ENCODE data around the gene NRDE2. TPM values are rescaled to one million over a fixed set of nuclear protein-coding genes. Genes with fewer than 3 reads are reported as not detected.
A peak's percentile ranks its signal among the peaks of the same experiment; 100 is the strongest.

Gene NRDE2, protein sequence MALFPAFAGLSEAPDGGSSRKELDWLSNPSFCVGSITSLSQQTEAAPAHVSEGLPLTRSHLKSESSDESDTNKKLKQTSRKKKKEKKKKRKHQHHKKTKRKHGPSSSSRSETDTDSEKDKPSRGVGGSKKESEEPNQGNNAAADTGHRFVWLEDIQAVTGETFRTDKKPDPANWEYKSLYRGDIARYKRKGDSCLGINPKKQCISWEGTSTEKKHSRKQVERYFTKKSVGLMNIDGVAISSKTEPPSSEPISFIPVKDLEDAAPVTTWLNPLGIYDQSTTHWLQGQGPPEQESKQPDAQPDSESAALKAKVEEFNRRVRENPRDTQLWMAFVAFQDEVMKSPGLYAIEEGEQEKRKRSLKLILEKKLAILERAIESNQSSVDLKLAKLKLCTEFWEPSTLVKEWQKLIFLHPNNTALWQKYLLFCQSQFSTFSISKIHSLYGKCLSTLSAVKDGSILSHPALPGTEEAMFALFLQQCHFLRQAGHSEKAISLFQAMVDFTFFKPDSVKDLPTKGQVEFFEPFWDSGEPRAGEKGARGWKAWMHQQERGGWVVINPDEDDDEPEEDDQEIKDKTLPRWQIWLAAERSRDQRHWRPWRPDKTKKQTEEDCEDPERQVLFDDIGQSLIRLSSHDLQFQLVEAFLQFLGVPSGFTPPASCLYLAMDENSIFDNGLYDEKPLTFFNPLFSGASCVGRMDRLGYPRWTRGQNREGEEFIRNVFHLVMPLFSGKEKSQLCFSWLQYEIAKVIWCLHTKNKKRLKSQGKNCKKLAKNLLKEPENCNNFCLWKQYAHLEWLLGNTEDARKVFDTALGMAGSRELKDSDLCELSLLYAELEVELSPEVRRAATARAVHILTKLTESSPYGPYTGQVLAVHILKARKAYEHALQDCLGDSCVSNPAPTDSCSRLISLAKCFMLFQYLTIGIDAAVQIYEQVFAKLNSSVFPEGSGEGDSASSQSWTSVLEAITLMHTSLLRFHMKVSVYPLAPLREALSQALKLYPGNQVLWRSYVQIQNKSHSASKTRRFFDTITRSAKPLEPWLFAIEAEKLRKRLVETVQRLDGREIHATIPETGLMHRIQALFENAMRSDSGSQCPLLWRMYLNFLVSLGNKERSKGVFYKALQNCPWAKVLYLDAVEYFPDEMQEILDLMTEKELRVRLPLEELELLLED
- 10 to 100 TPM; 20.4 to 25.3 (median 22.7) TPM for polyA plus RNA-seq (ENCODE audit: insufficient read length in 4 of 4)

DNA sequence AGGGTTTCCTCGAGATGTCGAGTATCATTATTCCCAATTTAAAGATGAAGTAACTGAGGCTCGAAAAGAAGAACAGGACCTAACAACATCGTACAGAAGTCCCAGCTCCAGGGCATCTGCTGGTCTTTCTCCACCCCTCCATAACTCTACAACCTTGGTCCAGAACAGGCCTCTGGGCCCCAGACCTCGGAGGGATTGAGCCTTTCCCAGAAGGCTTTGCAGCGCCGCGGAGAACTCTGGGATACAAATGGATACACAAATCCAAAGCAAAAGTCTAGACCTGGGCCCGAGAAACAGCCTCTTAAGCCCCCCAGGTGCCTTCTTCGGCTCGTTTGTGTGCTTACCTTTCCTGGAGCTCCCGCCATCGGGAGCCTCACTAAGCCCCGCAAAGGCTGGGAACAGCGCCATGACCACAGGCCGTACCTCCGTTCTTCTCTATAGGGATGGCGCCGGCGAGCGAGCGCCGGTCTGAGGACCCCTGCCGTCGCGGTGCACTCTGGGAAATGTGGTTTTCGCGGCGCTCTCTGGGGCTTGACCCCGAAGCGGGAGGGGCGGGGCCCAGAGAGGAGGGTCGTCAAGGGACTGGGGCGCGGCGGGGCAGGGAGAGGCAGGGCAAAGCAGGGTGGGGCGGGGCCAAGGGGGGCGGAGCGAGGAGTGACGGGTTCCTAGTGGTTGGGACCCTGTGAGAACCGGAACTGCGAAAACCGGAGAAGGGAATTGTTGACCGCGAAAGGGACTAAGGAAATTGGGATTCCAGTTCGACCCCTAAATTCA is at the start of gene NRDE2:
NRDE2 (minus strand) TSS at position 445 of the 774 bp plus-strand sequence; CDS start at position 408, 37 bp downstream.
- DNase-seq (ENCODE audit: low read depth in 4 of 4, low spot score in 2 of 4): peak; percentile 94 to 96 (median 94)

DNA sequence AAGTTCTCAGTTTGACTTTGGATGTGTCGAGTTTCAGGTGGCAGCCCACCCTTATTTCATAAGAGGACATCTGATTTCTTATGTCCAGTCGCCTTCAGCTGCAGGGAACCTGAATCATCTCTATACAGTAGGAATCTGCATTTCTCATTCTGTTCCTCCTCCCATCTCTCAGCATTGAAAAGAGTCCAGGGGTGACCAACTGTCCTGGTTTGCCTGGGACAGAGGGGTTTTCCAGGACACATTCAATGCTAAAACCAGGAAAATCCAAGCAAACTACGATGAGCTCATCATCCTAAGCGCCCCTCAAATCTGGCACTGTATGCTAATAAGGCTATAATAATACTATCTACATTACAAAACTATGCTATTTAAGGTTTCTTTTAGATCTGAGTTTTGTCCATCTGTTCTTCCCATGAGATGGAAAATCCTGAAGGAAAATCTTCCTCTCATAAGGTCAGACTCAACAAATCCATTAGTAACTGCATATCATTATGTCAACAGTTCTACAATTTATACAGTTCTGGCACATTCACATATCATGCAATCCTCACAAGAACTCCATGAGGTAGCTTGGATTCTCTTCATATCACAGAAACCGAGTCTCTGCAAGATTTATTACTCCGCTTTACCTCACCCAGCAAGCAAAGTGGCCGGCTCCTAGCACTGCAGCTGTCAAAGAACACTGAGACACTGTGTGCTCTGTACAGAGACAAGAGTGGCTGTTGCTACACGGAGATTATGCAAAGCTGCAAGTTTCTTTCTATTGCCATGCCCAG is 49.5 kb upstream of the NRDE2 start:
- no peak for DNase-seq (ENCODE audit: low read depth in 4 of 4, low spot score in 2 of 4)

DNA sequence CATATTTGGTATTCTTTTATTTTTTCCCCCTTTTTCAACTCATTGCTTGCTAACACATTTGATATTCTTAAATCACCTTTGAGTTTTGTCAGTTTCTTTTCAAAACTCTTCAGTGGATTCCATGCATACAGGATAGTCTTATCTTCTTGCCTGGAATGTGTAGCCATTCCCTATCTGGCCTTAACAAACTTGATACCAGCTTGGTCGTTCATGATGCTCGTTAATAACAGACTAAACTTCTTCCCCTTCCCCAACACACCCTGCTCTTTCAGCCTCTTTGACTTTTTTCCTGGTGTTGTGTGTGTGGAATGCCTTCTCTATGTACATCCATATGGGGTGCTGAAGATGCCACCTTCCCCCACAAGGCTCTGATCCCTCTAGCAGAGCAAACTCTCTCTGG is 47.4 kb upstream of the NRDE2 start:
- DNase-seq (ENCODE audit: low read depth in 4 of 4, low spot score in 2 of 4): no peak

DNA sequence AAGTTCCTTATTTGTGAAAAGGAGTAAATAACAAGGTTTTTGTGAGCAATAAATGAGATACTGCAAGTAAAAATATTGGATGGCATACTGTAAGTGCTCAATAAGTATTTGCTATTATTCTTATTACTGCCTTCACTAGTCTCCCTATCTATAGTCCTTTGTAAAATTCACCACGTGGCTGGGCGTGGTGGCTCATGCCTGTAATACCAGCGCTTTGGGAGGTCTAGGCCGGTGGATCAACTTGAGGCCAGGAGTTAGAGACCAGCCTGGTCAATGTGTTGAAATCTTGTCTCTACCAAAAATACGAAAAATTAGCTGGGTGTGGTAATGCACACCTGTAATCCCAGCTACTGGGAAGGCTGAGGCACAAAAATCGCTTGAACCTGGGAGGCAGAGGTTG is 46.5 kb upstream of the NRDE2 start:
- DNase-seq (ENCODE audit: low read depth in 4 of 4, low spot score in 2 of 4): no peak

DNA sequence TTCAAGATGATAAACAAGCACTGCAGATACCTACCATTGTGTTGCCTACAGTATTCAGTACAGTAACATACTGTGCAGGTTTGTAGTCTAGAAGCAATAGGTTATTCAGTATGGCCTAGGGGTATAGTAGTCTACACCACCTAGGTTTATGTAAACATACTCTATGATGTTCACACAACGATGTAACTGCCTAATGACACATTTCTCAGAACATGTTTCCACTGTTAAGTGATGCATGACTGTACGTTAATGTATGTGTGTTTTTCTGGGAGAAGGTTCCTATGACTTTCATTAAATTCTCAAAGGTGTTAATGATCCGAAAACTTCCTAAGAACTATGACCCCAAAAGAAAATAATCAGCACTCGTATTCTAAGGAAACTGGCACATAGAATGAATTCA is 44.2 kb upstream of the NRDE2 start:
- no peak for DNase-seq (ENCODE audit: low read depth in 4 of 4, low spot score in 2 of 4)

DNA sequence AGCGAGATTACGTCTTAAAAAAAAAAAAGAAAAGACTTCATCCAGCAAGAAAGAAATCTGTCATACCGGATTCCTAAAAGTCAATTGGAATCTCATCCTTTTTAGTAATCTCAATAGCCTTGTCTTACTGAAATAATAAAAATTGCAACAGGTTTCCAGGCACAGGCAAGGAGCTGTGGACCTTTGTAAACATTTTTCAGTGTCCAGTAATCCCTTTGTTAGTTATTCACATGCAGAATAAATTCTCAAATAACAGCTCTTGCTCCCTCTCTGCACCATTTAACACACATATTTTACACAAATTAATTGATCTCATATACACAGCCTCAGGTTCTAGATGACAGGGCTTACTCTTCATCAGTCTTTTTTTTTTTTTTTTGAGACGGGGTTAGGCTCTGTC is 43.1 kb upstream of the NRDE2 start:
- no peak for DNase-seq (ENCODE audit: low read depth in 4 of 4, low spot score in 2 of 4)

DNA sequence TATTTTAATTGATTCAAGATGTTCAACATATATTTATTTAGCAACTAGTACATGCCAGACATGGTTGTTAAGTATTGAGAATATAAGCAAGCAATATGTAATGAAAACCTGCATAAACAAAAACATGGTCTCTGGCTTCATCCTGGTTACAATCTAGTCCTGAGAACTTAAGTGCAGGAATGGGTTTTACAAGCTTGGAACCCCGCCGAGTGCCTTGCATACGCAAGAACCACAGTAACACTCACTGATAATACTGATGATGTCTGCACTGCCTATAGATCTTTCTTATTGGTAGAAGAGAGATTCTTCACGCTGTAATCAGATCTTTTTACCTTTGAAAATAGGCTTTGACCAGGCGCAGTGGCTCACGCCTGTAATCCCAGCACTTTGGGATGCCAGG is 42.1 kb upstream of the NRDE2 start:
- no peak for DNase-seq (ENCODE audit: low read depth in 4 of 4, low spot score in 2 of 4)

DNA sequence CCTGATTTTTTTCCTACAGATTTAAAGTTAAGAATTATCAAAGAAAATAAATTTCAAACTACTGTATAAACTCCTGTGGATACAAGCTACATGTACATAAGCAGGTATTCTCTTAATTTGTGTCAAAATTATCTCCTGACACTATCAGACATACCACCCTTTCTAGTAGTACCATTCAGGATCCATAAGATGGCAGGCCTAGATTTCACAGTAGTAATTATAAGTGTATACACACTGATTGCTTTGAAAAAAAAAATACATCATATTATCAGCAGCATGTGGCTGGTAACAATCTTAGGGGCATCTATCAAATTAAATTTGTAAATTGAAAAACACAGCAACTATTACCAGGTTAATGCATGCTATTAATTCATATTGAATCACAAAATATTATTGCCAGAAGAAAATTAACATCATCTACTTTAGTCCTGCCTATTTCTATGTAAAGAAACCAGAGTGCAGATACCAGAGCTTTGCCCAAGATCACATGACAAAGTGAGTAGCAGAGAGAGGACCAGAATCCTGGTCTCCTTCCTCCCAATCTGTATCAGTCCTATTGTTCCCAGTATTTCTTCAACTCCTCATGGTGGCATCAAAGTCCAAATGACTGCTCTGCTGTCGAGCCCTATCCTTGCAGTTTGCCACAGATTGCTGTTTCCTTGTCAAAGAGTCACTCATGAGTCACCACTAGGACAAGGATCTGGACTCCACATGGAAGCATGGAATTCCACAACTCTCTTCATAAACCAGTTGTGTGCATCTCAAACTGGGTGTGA is 37.4 kb upstream of the NRDE2 start:
- no peak for DNase-seq (ENCODE audit: low read depth in 4 of 4, low spot score in 2 of 4)

DNA sequence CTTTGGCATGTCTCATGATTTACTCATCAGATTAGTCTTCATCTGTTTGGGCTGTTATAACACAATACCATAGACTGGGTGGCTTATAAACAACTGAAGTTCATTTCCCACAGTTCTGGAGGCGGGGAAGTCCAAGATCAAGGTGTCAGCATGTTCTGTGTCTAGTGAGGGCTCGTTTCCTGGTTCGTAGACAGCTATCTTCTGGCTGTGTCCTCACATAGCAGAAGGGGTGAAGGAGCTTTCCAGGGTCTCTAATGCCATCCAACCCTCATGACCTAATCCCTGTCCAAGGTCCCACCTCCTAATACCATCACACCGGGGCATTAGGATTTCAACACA is 30.8 kb upstream of the NRDE2 start:
- DNase-seq (ENCODE audit: low read depth in 4 of 4, low spot score in 2 of 4): no peak

DNA sequence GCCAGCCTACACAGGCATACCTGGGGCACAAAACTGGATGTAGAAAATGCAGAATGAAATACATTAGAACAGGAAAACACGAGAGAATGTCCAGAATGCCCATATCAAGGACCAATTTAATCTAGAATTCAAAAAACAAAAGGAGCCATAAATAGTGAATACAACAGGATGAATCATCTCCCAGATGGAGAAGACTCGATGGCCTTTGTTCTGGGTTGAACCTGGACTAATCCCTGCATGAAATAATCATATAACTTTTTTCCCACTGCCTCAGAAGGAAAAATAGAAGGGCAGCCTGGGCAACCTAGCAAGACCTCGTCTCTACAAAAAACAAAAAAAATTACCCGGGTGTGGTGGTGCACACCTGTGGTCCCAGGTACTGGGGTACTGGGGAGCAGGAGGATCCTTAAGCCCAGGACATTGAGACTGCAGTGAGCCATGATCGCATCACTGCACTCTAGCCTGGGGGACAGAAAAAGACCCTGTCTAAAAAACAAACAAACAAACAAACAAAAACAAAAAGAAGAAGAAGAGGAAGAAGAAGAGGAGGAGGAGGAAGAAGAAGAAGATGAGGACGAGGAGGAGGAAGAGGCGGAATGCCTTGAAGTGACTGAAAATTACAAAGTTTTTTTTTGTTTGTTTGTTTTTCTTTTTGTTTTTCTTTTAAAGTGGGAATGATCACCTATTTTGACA is 30.3 kb upstream of the NRDE2 start:
- no peak for DNase-seq (ENCODE audit: low read depth in 4 of 4, low spot score in 2 of 4)

DNA sequence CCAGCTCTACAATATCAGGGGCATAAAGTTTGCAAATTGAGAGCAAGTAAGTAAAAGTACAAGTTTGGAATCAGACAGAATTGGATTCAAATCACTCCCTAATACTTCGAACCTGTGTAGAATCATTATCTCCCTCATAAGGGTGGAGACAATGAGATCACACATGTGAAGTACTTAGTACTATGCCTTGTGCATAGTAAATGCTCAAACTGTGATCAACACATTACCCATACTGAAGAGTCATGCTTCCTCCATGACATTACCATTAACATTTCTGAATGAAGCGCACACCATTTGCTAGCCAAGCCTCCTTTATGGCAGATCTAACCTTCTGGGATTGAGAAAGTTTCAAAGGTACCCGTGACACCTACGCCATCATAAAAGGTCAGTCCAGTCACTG is 26.6 kb upstream of the NRDE2 start:
- no peak for DNase-seq (ENCODE audit: low read depth in 4 of 4, low spot score in 2 of 4)

DNA sequence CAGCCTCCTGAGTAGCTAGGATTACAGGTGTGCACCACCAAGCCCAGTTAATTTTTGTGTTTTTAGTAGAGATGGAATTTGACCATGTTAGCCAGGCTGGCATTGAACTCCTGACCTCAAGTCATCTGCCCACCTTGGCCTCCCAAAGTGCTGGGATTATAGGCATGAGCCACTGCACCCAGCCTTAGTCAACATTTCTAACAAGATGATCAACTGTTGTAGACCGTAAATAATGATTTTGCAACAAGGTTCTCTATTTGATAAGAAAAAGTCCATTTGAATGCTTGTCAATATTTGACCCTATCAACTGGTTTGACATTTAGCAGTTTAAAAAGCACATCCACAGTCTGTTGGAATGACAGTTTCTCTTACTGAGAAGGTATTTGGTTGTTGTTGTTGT is 25.2 kb upstream of the NRDE2 start:
- no peak for DNase-seq (ENCODE audit: low read depth in 4 of 4, low spot score in 2 of 4)

DNA sequence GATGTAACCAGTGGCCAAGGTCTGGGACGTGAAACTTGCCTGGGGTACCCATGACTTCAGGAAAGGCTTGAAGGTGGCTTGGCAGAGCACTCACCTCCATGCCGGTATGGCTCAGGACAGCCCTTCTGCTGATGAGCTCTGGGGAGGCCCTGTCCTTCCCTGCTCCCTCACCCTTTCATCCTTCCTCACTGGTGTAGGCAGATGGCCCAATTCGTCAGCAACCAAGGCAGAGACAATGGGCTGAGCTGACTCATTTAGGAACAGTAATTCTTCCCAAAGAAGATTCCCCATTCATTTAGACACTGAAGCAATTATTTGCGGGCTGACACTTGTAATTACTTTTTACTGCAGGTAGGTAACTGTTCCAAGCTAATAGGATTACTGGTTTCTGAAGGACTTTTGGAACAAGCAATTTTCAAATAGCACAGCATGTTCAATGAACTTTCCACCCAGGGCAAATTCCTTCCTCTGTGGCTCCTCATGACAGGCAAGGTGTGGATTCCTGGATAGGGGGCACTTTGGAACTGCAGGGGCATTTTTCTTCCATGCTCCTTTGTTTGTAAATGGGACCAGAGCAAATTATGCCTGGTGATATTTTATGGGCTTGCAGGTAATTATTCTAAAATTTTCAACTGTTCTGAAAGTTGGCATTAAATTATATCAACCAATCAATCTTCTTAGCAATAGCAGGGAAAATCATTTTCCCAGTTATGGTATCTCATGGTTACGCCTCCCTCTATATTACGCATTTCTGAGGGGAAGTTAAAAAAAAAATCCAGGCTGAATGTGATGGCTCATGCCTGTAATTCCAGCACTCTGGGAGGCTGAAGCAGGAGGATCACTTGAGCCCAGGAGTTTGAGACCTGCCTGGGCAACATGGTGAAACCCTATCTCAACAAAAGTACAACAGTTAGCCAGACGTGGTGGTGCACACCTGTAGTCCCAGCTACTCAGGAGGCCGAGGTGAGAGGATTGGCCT is 24.1 kb upstream of the NRDE2 start:
- no peak for DNase-seq (ENCODE audit: low read depth in 4 of 4, low spot score in 2 of 4)

DNA sequence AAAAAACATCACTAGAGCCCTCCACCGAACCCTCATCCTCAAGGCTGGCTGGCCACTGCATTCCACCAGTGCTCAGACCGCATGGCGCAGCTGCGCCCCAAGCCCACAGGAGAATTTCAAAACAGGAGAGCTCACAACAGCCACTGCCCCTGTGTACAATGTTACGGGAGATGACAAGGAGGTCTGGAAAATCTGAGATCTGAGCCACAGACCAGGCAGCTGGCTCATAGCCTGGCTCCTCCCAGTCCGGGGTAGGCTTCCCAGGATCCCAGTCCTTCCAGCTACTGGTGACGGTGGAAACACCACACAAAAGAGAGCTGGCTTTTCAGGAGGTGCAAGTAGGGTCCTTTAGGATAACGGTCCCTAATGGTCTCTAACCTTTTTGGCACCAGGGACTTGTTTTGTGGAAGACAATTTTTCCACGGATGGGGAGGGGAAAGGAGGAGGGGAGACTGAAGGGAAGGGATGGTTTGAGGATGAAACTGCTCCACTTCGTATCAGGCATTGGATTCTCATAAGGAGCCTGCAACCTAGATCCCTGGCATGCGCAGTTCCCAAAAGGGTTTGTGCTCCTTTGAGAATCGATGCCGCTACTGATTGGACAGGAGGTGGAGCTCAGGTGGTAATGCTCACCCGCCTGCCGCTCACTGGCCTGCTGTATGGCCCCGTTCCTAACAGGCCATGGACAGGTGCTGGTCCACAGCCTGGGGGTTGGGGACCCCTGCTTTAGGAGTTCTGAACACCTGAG is 23.0 kb upstream of the NRDE2 start:
- no peak for DNase-seq (ENCODE audit: low read depth in 4 of 4, low spot score in 2 of 4)

DNA sequence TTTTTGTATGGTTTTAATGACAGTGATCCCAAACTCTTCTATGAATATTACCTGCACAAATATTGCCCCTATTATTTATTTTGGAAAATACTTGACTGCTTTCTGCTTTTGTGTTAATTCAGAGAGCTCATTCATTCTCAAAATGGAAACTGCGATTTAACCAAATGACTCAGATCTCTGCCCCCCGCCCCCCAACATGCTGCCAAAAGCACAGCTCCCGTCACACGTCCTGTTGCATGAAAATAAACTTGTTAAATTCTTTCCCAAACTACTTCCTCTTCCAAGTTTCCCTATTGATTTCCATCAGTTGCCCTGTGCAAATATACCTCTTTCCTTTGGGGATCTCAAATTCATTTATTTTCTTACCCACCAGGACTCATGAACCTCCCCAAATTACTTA is 18.0 kb upstream of the NRDE2 start:
- no peak for DNase-seq (ENCODE audit: low read depth in 4 of 4, low spot score in 2 of 4)

DNA sequence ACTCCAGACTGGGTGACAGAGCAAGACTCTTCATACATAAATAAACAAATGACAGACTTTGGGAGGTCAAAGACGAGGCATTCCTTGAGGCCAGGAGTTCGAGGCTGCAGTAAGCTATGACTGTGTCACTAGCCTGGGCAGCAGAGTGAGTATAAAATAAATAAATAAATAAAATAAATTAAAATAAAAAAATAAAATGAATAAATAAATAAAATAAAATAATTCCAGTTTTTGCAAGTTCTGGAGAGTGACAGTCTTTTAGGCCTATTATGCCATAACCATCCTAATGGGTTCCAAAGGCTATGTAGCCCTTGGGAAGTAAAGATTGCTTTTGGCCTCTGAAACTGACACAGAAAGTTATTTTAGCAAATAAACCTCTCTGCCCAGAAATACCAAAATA is 16.5 kb upstream of the NRDE2 start:
- no peak for DNase-seq (ENCODE audit: low read depth in 4 of 4, low spot score in 2 of 4)

DNA sequence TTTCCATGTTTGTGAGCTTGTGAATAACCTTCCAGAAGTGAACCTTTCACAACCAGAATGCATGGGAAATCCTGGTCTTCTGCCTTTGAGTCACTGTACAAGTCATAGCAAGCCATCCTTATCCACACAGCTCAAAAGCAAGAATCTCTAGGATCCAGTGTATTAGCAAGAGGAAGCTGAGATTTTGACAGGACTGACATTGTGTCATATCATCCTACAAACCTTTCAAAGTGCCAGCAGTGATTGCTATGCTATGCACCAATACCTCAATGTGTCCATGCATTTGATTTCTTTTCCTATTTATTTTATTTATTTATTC is 13.5 kb upstream of the NRDE2 start:
- no peak for DNase-seq (ENCODE audit: low read depth in 4 of 4, low spot score in 2 of 4)
